Measurements from ENCODE around the gene TMEM147.

The TMEM147 gene

GRCh38 chr19:35545001-35545854, at the start of gene TMEM147 (continued):
- TF ChIP-seq ZNF596 (tag by site-specific recombination; IDR thresholded peaks at IDR 0.05) (0 out of 2 replicates have a peak, but pooled peaks have one; percentile 35), ZNF488 (tag by site-specific recombination; IDR thresholded peaks at IDR 0.05) (0 out of 2 replicates have a peak, but pooled peaks have one; percentile 4), ZNF571 (tag by site-specific recombination; IDR thresholded peaks at IDR 0.05) (no peak), ZNF639 (tag by site-specific recombination; IDR thresholded peaks at IDR 0.05) (0 out of 2 replicates have a peak, but pooled peaks have one; percentile 20), ZNF398 (tag by site-specific recombination; IDR thresholded peaks at IDR 0.05) (peak; percentile 29; the same call in 1 of the 2 replicates)

GRCh38 chr19:35497406-35497805, 48.0 kb upstream of the TMEM147 start:
- POLR2A ChIA-PET = interaction anchor here (0.5 to 1.8 kb wide), 4 partner anchors 10 to 145 kb away, joined by 3 to 10 read pairs (median 4); no protein-coding TSS in a partner anchor
- CTCF ChIA-PET = interaction anchor here (0.5 to 8.4 kb wide), 20 partner anchors 8 to 1334 kb away, joined by 3 to 237 read pairs (median 4); partner anchors contain the start of gene FFAR3
- H3K36me3 ChIP-seq (ENCODE audit: control insufficient read depth in 2 of 2, insufficient read depth in 1 of 2, low read length in 2 of 2) = peaks cover 4 to 29% of the 10 kb centered on the region in 2 experiments
- H3K27ac ChIP-seq (ENCODE audit: extremely low read depth, low read depth, low read length) = no peak overlapping the region; the same call in 1 of the 2 replicates
- TF ChIP-seq HIC1 (tag by site-specific recombination; IDR thresholded peaks at IDR 0.05) = no peak
- TF ChIP-seq ZNF600 (tag by site-specific recombination; IDR thresholded peaks at IDR 0.05) = peak; percentile 53; the same call in 1 of the 2 replicates
- H3K9me3 ChIP-seq (ENCODE audit: control insufficient read depth, insufficient read depth, low read depth, low read length) = no peaks in the 10 kb centered on the region
- H3K4me1 ChIP-seq (ENCODE audit: control insufficient read depth, insufficient read depth, low read length) = peaks cover 3% of the 10 kb centered on the region; the same call in 1 of the 2 replicates
- no peak overlapping the region for H3K4me3 ChIP-seq (ENCODE audit: low read depth, low read length)

- TF ChIP-seq ZNF404 (tag by site-specific recombination; IDR thresholded peaks at IDR 0.05) (no peak), ZNF510 (tag by site-specific recombination; IDR thresholded peaks at IDR 0.05; ENCODE audit: insufficient replicate concordance) (no peak), TRIM28 (IDR thresholded peaks at IDR 0.05; ENCODE audit: borderline replicate concordance, low read length) (no peak), ZNF335 (tag by site-specific recombination; conservative IDR thresholded peaks at IDR 0.05) (no peak), ZNF121 (tag by site-specific recombination; IDR thresholded peaks at IDR 0.05) (peak; percentile 100), ZNF837 (tag by site-specific recombination; IDR thresholded peaks at IDR 0.05) (no peak), REST (tag by site-specific recombination; IDR thresholded peaks at IDR 0.05) (no peak), CTCF (tag by site-specific recombination; IDR thresholded peaks at IDR 0.05) (no peak), ZSCAN18 (tag by site-specific recombination; IDR thresholded peaks at IDR 0.05) (no peak)
- peaks cover 4 to 33% of the 10 kb centered on the region in 2 experiments for H3K36me3 ChIP-seq (ENCODE audit: control insufficient read depth in 2 of 2, insufficient read depth in 1 of 2, low read length in 2 of 2)
- no peak overlapping the region for H3K4me3 ChIP-seq (ENCODE audit: low read depth, low read length)
- H3K27ac ChIP-seq (ENCODE audit: extremely low read depth, low read depth, low read length) = no peak overlapping the region
- ChIA-PET CTCF (interaction anchor here (0.7 to 8.4 kb wide), 8 partner anchors 8 to 353 kb away, joined by 3 to 237 read pairs (median 6); partner anchors contain the start of gene FFAR3), POLR2A (interaction anchor here (1.1 to 1.8 kb wide), 2 partner anchors 11 to 12 kb away, joined by 4 to 10 read pairs; no protein-coding TSS in a partner anchor)
- peaks cover 3% of the 10 kb centered on the region; the same call in 1 of the 2 replicates for H3K4me1 ChIP-seq (ENCODE audit: control insufficient read depth, insufficient read depth, low read length)
- no peaks in the 10 kb centered on the region for H3K9me3 ChIP-seq (ENCODE audit: control insufficient read depth, insufficient read depth, low read depth, low read length)
These were observed 47.2 kb upstream of the TMEM147 start for GRCh38 chr19:35498220-35498619.

All from HEK293 (cell line).